Left ventricle myocardium inferior (tissue), 1 donor: ENCODE results near the gene LAD1. TPM values are rescaled to one million over a fixed set of nuclear protein-coding genes. Genes with fewer than 3 reads are reported as not detected.
A peak's percentile ranks its signal among the peaks of the same experiment; 100 is the strongest.

Source experiments
- DNase-seq: peaks from one replicate; pipeline ENCODE4 v3.0.0-alpha.2; 2020
- H3K27ac ChIP-seq: fragments of 200-600 bp; replicated peaks from 2 replicates; pipeline ENCODE4 v1.8.0; 2021
- H3K27me3 ChIP-seq: fragments of 200-600 bp; 2 replicates; pipeline ENCODE4 v1.8.0; 2021; ENCODE audit warnings: low read depth
- H3K36me3 ChIP-seq: fragments of 200-600 bp; 2 replicates; pipeline ENCODE4 v1.8.0; 2021
- H3K4me1 ChIP-seq: fragments of 200-600 bp; 2 replicates; pipeline ENCODE4 v1.8.0; 2021
- H3K4me3 ChIP-seq: fragments of 200-600 bp; 2 replicates; pipeline ENCODE4 v1.8.0; 2021; ENCODE audit warnings: mild to moderate bottlenecking, moderate library complexity
- H3K9me3 ChIP-seq: fragments of 200-600 bp; replicated peaks from 2 replicates; pipeline ENCODE4 v1.8.0; 2021
- CTCF ChIP-seq: fragments of 200-600 bp; IDR thresholded peaks from 2 replicates; pipeline ENCODE4 v1.8.0; 2021; ENCODE audit warnings: antibody characterized with exemption, mild to moderate bottlenecking, borderline replicate concordance
- intact Hi-C: fragments of 100-400 bp; cut with micrococcal nuclease; formaldehyde crosslinking; loops from one replicate; pipeline ENCODE4 v1.11.0; 2022
- total RNA-seq: library from RNA; stranded (reverse); fragmentation: NEBNext Ultra II Directional; extraction: Animal tissue kit (Norgen Biotek cat#: 25700); gene quantifications from one replicate; pipeline ENCODE4 v1.2.1, GENCODE V29; 2021
- donor health status: DM: no; HTN: yes; CAD: no; lungs with severe emphysema.

LAD1 gene
- total RNA-seq, 1 donor from 2014 or later = 2.0 TPM

- Histone ChIP-seq H3K4me3 (peak overlapping the region; percentile 74), H3K4me1 (peaks cover 37% of the 10 kb centered on the region)
- intact Hi-C loops = no loop called here
Measured at GRCh38 chr1:201374364-201374763, 24.8 kb downstream of the LAD1 start.

GRCh38 chr1:201371792-201372191 is 27.3 kb downstream of the LAD1 start:
- no peak for DNase-seq
- peak overlapping the region; percentile 97 for H3K27ac ChIP-seq
- peaks cover 41% of the 10 kb centered on the region for H3K4me1 ChIP-seq
- peak overlapping the region; percentile 74 for H3K4me3 ChIP-seq
- intact Hi-C loops = no loop called here
- TF ChIP-seq CTCF = no peak
- peaks cover 7% of the 10 kb centered on the region for H3K27me3 ChIP-seq
- no peaks in the 10 kb centered on the region for H3K9me3 ChIP-seq
- H3K36me3 ChIP-seq = peaks cover 81% of the 10 kb centered on the region

More at GRCh38 chr1:201374364-201374763, 24.8 kb downstream of the LAD1 start:
- Histone ChIP-seq H3K27me3 (peaks cover 11% of the 10 kb centered on the region), H3K27ac (peak overlapping the region; percentile 97), H3K36me3 (peaks cover 62% of the 10 kb centered on the region), H3K9me3 (no peaks in the 10 kb centered on the region)
- no peak for DNase-seq
- no peak for TF ChIP-seq CTCF

- H3K9me3 ChIP-seq = no peaks in the 10 kb centered on the region
- H3K27me3 ChIP-seq = peaks cover 7% of the 10 kb centered on the region
- peak overlapping the region; percentile 97 for H3K27ac ChIP-seq
- TF ChIP-seq CTCF = no peak
- peak overlapping the region; percentile 74 for H3K4me3 ChIP-seq
- H3K4me1 ChIP-seq = peaks cover 35% of the 10 kb centered on the region
- intact Hi-C loops = no loop called here
- DNase-seq = no peak
- H3K36me3 ChIP-seq = peaks cover 83% of the 10 kb centered on the region
Measured at GRCh38 chr1:201371276-201371675, 27.8 kb downstream of the LAD1 start.

GRCh38 chr1:201370500-201370899 is 28.6 kb downstream of the LAD1 start:
- Histone ChIP-seq H3K27ac (peak overlapping the region; percentile 97), H3K36me3 (peaks cover 83% of the 10 kb centered on the region), H3K4me3 (peak overlapping the region; percentile 74), H3K9me3 (no peaks in the 10 kb centered on the region), H3K27me3 (peaks cover 7% of the 10 kb centered on the region), H3K4me1 (peaks cover 32% of the 10 kb centered on the region)
- no peak for DNase-seq
- intact Hi-C loops = no loop called here
- no peak for TF ChIP-seq CTCF

- DNase-seq = no peak
- no peak for TF ChIP-seq CTCF
- intact Hi-C loops = no loop called here
- no peaks in the 10 kb centered on the region for H3K27me3 ChIP-seq
- peaks cover 82% of the 10 kb centered on the region for H3K36me3 ChIP-seq
- peaks cover 43% of the 10 kb centered on the region for H3K4me1 ChIP-seq
- H3K4me3 ChIP-seq = peak overlapping the region; percentile 74
- no peaks in the 10 kb centered on the region for H3K9me3 ChIP-seq
- H3K27ac ChIP-seq = peak overlapping the region; percentile 97
Measured at GRCh38 chr1:201369209-201369608, 29.9 kb downstream of the LAD1 start.
